Measurements from ENCODE around the gene PRKCZ. TPM values are rescaled to one million over a fixed set of nuclear protein-coding genes. Genes with fewer than 3 reads are reported as not detected.
A peak's percentile ranks its signal among the peaks of the same experiment; 100 is the strongest.

Gene PRKCZ
- total RNA-seq, 2 experiments from 2014 or later: 8.0 to 10.0 TPM

- no peak for DNase-seq (ENCODE audit: low spot score)
- Histone ChIP-seq H2AFZ (ENCODE audit: low read length) (no peak overlapping the region), H3K36me3 (ENCODE audit: insufficient read depth, low read length) (no peaks in the 10 kb centered on the region), H3K9me2 (ENCODE audit: insufficient read depth, low read length) (no peaks in the 10 kb centered on the region), H4K20me1 (ENCODE audit: insufficient read depth, low read length) (no peaks in the 10 kb centered on the region), H3K4me2 (ENCODE audit: low read length) (no peak overlapping the region), H3K9me3 (ENCODE audit: low read length) (no peaks in the 10 kb centered on the region), H3K79me2 (ENCODE audit: insufficient read depth, low read depth, low read length) (no peaks in the 10 kb centered on the region), H3K4me3 (ENCODE audit: low read depth, low read length, poor library complexity, severe bottlenecking) (no peak overlapping the region), H3K4me1 (ENCODE audit: insufficient read depth, low read length, poor library complexity, severe bottlenecking) (peaks cover 23% of the 10 kb centered on the region), H3K27ac (ENCODE audit: low read depth, low read length, poor library complexity, severe bottlenecking) (no peak overlapping the region)
- intact Hi-C loops (cut with micrococcal nuclease; ENCODE audit: unreplicated experiment): no loop called here
- no TSS peak for BruUV-seq (replicated peaks)
- POLR2A ChIA-PET: no interaction called here
- TF ChIP-seq CTCF (conservative IDR thresholded peaks at IDR 0.05; ENCODE audit: low read length) (no peak), EZH2phosphoT487 (IDR thresholded peaks at IDR 0.05; ENCODE audit: borderline replicate concordance, low read depth, low read length) (no peak)
- CTCF ChIA-PET (ENCODE audit: unreplicated experiment): no interaction called here
These were observed 137.4 kb downstream of the PRKCZ start for GRCh38 chr1:2187619-2188018.

DNA sequence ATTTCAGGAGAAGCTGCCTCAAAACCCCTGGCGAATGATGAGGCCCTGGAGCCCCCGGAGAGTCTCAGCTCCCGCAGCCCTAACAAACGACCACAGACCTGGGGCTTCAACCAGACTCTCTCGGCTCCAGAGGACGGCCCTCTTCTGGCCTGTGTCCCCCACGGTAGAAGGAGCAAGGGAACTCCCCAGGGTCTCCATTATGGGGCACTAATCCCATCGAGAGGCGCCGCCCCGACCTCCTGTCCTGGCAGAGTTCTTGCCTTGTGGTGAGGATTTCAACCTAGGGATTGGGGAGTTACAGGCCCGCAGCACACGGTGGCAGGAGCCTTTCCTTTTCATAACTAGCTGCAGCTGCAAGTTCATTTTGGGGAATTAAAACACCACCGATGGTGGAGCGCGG lies 138.1 kb downstream of the PRKCZ start:
- H3K4me1 ChIP-seq (ENCODE audit: insufficient read depth, low read length, poor library complexity, severe bottlenecking): peaks cover 23% of the 10 kb centered on the region
- H3K27ac ChIP-seq (ENCODE audit: low read depth, low read length, poor library complexity, severe bottlenecking): no peak overlapping the region
- no TSS peak for BruUV-seq (replicated peaks)
- no peaks in the 10 kb centered on the region for H3K9me3 ChIP-seq (ENCODE audit: low read length)
- DNase-seq (ENCODE audit: low spot score): no peak
- no peaks in the 10 kb centered on the region for H4K20me1 ChIP-seq (ENCODE audit: insufficient read depth, low read length)
- TF ChIP-seq EZH2phosphoT487 (IDR thresholded peaks at IDR 0.05; ENCODE audit: borderline replicate concordance, low read depth, low read length) (no peak), CTCF (conservative IDR thresholded peaks at IDR 0.05; ENCODE audit: low read length) (no peak)
- H3K4me2 ChIP-seq (ENCODE audit: low read length): no peak overlapping the region
- H3K4me3 ChIP-seq (ENCODE audit: low read depth, low read length, poor library complexity, severe bottlenecking): no peak overlapping the region
- no peaks in the 10 kb centered on the region for H3K9me2 ChIP-seq (ENCODE audit: insufficient read depth, low read length)
- no peak overlapping the region for H2AFZ ChIP-seq (ENCODE audit: low read length)
- intact Hi-C loops (cut with micrococcal nuclease; ENCODE audit: unreplicated experiment): no loop called here
- POLR2A ChIA-PET: no interaction called here
- H3K79me2 ChIP-seq (ENCODE audit: insufficient read depth, low read depth, low read length): no peaks in the 10 kb centered on the region
- CTCF ChIA-PET (ENCODE audit: unreplicated experiment): no interaction called here
- H3K36me3 ChIP-seq (ENCODE audit: insufficient read depth, low read length): no peaks in the 10 kb centered on the region

- Histone ChIP-seq H2AFZ (ENCODE audit: low read length) (peak overlapping the region; percentile 70; the same call in 1 of the 2 replicates), H3K9me2 (ENCODE audit: insufficient read depth, low read length) (no peaks in the 10 kb centered on the region), H3K9me3 (ENCODE audit: low read length) (no peaks in the 10 kb centered on the region), H3K4me2 (ENCODE audit: low read length) (peak overlapping the region; percentile 86), H3K4me1 (ENCODE audit: insufficient read depth, low read length, poor library complexity, severe bottlenecking) (peaks cover 30% of the 10 kb centered on the region), H4K20me1 (ENCODE audit: insufficient read depth, low read length) (no peaks in the 10 kb centered on the region), H3K4me3 (ENCODE audit: low read depth, low read length, poor library complexity, severe bottlenecking) (peak overlapping the region; percentile 67), H3K36me3 (ENCODE audit: insufficient read depth, low read length) (no peaks in the 10 kb centered on the region), H3K27ac (ENCODE audit: low read depth, low read length, poor library complexity, severe bottlenecking) (peak overlapping the region; percentile 45), H3K79me2 (ENCODE audit: insufficient read depth, low read depth, low read length) (no peaks in the 10 kb centered on the region)
- no TSS peak for BruUV-seq (replicated peaks)
- ChIA-PET POLR2A (interaction anchor here (0.6 to 1.3 kb wide), 4 partner anchors 11 to 200 kb away, joined by 3 to 6 read pairs (median 4); no protein-coding TSS in a partner anchor), CTCF (ENCODE audit: unreplicated experiment) (interaction anchor here (0.6 kb wide), 1 partner anchor 1431 kb away, joined by 3 read pairs; no protein-coding TSS in a partner anchor)
- DNase-seq (ENCODE audit: low spot score): peak; percentile 88
- intact Hi-C loops (cut with micrococcal nuclease; ENCODE audit: unreplicated experiment): no loop called here
- TF ChIP-seq CTCF (conservative IDR thresholded peaks at IDR 0.05; ENCODE audit: low read length) (no peak), EZH2phosphoT487 (IDR thresholded peaks at IDR 0.05; ENCODE audit: borderline replicate concordance, low read depth, low read length) (no peak)
These were observed 139.5 kb downstream of the PRKCZ start for GRCh38 chr1:2189459-2190425.
